GM19023 (cell line): Measurements from ENCODE around the gene STPG4.

ENCODE experiments used
- ATAC-seq: cut with Tn5 transposase; IDR thresholded peaks from one replicate; pipeline ENCODE4 v1.9.1; 2021; ENCODE audit warnings: mild to moderate bottlenecking, moderate library complexity; ENCODE audit not compliant: unreplicated experiment

Gene STPG4

DNA sequence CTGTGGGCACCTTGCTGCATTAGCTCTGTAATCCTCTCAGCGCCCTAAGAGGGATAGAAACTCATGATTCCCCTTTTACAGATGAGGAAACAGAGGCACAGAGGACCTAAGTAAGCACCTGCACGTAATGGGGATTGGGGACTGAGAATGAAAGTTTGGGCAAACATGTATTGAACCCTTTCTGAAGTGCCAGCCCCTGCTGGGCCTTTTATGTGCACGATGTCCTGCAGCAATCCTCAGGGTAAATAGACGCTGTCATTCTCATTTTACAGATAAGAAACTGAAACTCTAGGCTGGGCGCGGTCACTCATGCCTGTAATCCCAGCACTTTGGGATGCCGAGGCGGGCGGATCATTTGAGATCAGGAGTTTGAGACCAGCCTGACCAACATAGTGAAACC, 117.4 kb downstream of the STPG4 start:
- ATAC-seq: no peak
